ENCODE data around the gene PLEKHO1.
A peak's percentile ranks its signal among the peaks of the same experiment; 100 is the strongest.
"Not testable (repeated sequence)": the region's sequence is repeated elsewhere in the genome, so short reads cannot be mapped to it uniquely, and the experiment has no call there.

The PLEKHO1 gene

GRCh38 chr1:150149271-150150132, at the start of gene PLEKHO1:
PLEKHO1 (plus strand) TSS chr1:150149916; CDS start chr1:150150258, 342 bp downstream.
- DNase-seq (ENCODE audit: extremely low read depth in 1 of 2, low read depth in 1 of 2), result peak in 1 of 2 donors; percentile 67

- no peak for DNase-seq (ENCODE audit: extremely low read depth in 1 of 2, low read depth in 1 of 2)
Measured at GRCh38 chr1:150102986-150103385, 46.7 kb upstream of the PLEKHO1 start.

GRCh38 chr1:150106341-150106740, 43.4 kb upstream of the PLEKHO1 start:
- DNase-seq (ENCODE audit: extremely low read depth in 1 of 2, low read depth in 1 of 2), result no peak

GRCh38 chr1:150109586-150109985, 40.1 kb upstream of the PLEKHO1 start:
- no peak for DNase-seq (ENCODE audit: extremely low read depth in 1 of 2, low read depth in 1 of 2)

- DNase-seq (ENCODE audit: extremely low read depth in 1 of 2, low read depth in 1 of 2), result no peak
Measured at GRCh38 chr1:150110116-150110515, 39.6 kb upstream of the PLEKHO1 start.

- DNase-seq (ENCODE audit: extremely low read depth in 1 of 2, low read depth in 1 of 2), result no peak
Measured at GRCh38 chr1:150111670-150112069, 38.0 kb upstream of the PLEKHO1 start.

- DNase-seq (ENCODE audit: extremely low read depth in 1 of 2, low read depth in 1 of 2), result no peak
Measured at GRCh38 chr1:150115121-150115520, 34.6 kb upstream of the PLEKHO1 start.

GRCh38 chr1:150118716-150119115, 31.0 kb upstream of the PLEKHO1 start:
- no peak for DNase-seq (ENCODE audit: extremely low read depth in 1 of 2, low read depth in 1 of 2)

GRCh38 chr1:150121236-150121862, 28.4 kb upstream of the PLEKHO1 start:
- DNase-seq (ENCODE audit: extremely low read depth in 1 of 2, low read depth in 1 of 2), result no peak

GRCh38 chr1:150126811-150127210, 22.9 kb upstream of the PLEKHO1 start:
- no peak for DNase-seq (ENCODE audit: extremely low read depth in 1 of 2, low read depth in 1 of 2)

GRCh38 chr1:150127464-150127863, 22.3 kb upstream of the PLEKHO1 start:
- DNase-seq (ENCODE audit: extremely low read depth in 1 of 2, low read depth in 1 of 2), result no peak

- peak in 1 of 2 donors; percentile 34 for DNase-seq (ENCODE audit: extremely low read depth in 1 of 2, low read depth in 1 of 2)
Measured at GRCh38 chr1:150127868-150128267, 21.8 kb upstream of the PLEKHO1 start.

- no peak for DNase-seq (ENCODE audit: extremely low read depth in 1 of 2, low read depth in 1 of 2)
Measured at GRCh38 chr1:150132372-150132771, 17.3 kb upstream of the PLEKHO1 start.

- DNase-seq (ENCODE audit: extremely low read depth in 1 of 2, low read depth in 1 of 2), result no peak
Measured at GRCh38 chr1:150134537-150134936, 15.2 kb upstream of the PLEKHO1 start.

- DNase-seq (ENCODE audit: extremely low read depth in 1 of 2, low read depth in 1 of 2), result not testable (repeated sequence)
Measured at GRCh38 chr1:150135400-150135799, 14.3 kb upstream of the PLEKHO1 start.

- DNase-seq (ENCODE audit: extremely low read depth in 1 of 2, low read depth in 1 of 2), result no peak
Measured at GRCh38 chr1:150138044-150138443, 11.7 kb upstream of the PLEKHO1 start.

- DNase-seq (ENCODE audit: extremely low read depth in 1 of 2, low read depth in 1 of 2), result no peak
Measured at GRCh38 chr1:150141452-150141851, 8.3 kb upstream of the PLEKHO1 start.

GRCh38 chr1:150142083-150142482, 7.6 kb upstream of the PLEKHO1 start:
- no peak for DNase-seq (ENCODE audit: extremely low read depth in 1 of 2, low read depth in 1 of 2)

GRCh38 chr1:150144606-150145005, 5.1 kb upstream of the PLEKHO1 start:
- DNase-seq (ENCODE audit: extremely low read depth in 1 of 2, low read depth in 1 of 2), result no peak

GRCh38 chr1:150146016-150146415, 3.7 kb upstream of the PLEKHO1 start:
- not testable (repeated sequence) for DNase-seq (ENCODE audit: extremely low read depth in 1 of 2, low read depth in 1 of 2)

- DNase-seq (ENCODE audit: extremely low read depth in 1 of 2, low read depth in 1 of 2), result no peak
Measured at GRCh38 chr1:150146849-150147542, 2.7 kb upstream of the PLEKHO1 start.
